ENCODE data around the gene TNPO3. TPM values are rescaled to one million over a fixed set of nuclear protein-coding genes. Genes with fewer than 3 reads are reported as not detected.

Gene TNPO3

GRCh38 chr7:128906001-128906765, 148.7 kb downstream of the TNPO3 start:
- H3K4me3 ChIP-seq (ENCODE audit: low read length): no peak overlapping the region
- H3K4me1 ChIP-seq (ENCODE audit: control insufficient read depth, insufficient read depth, low read length): peaks cover 8% of the 10 kb centered on the region
- no peak overlapping the region for H3K4me2 ChIP-seq (ENCODE audit: low read length)
- no peak overlapping the region for H3K9ac ChIP-seq (ENCODE audit: low read depth, low read length)
- H3K9me3 ChIP-seq (replicated peaks; ENCODE audit: low read length): no peaks in the 10 kb centered on the region
- H3K27me3 ChIP-seq (ENCODE audit: control insufficient read depth, insufficient read depth, low read length): peaks cover 63% of the 10 kb centered on the region
- H3K36me3 ChIP-seq (ENCODE audit: insufficient read depth, low read length): no peaks in the 10 kb centered on the region

GRCh38 chr7:128904381-128905197, 150.3 kb downstream of the TNPO3 start:
- Histone ChIP-seq H3K4me3 (ENCODE audit: low read length) (no peak overlapping the region), H3K4me2 (ENCODE audit: low read length) (no peak overlapping the region), H3K4me1 (ENCODE audit: control insufficient read depth, insufficient read depth, low read length) (peaks cover 3% of the 10 kb centered on the region), H3K9me3 (replicated peaks; ENCODE audit: low read length) (peaks cover 4% of the 10 kb centered on the region), H3K9ac (ENCODE audit: low read depth, low read length) (no peak overlapping the region), H3K36me3 (ENCODE audit: insufficient read depth, low read length) (no peaks in the 10 kb centered on the region), H3K27me3 (ENCODE audit: control insufficient read depth, insufficient read depth, low read length) (peaks cover 63% of the 10 kb centered on the region)

Small RNA genes within 50 kb of the gene (small RNA-seq; reads per million reads assigned to genes)
- gene RN7SL306P: not detected

All from skeletal muscle satellite cell (primary cell).